Mesangial cell (primary cell): ENCODE results near the gene ANKRD22. TPM values are rescaled to one million over a fixed set of nuclear protein-coding genes. Genes with fewer than 3 reads are reported as not detected.

Experiments used
- total RNA-seq: library from RNA; depleted of rRNA; stranded (reverse); fragments of >200 nt; gene quantifications from 2 replicates; pipeline ENCODE4 v1.2.3, GENCODE V29; 2015

ANKRD22 gene
- not detected in 2 replicates for total RNA-seq

DNA sequence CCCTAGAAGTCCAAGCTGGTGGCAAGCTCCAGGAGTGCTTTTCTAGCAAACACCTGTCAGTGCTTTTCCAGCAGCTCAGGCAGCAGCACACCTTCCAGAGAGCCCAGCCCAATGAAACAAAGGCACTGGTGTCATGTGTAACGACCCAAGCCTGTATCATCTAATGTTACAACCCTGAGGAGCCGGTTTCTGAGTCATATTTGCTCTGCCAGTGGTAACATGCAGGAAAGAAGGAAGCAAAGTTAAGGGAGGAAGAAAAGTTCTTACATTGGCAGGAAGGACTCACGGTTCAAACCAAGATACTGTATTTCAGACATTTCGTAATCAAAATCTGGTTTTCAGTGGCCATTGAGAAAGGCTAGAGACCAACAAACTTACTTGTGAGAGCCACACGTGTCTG lies at the start of gene ANKRD22:
TSS of gene ANKRD22 (minus strand) at position 139 of the 400 bp plus-strand sequence. CDS start 237 bp downstream, outside the sequence.

DNA sequence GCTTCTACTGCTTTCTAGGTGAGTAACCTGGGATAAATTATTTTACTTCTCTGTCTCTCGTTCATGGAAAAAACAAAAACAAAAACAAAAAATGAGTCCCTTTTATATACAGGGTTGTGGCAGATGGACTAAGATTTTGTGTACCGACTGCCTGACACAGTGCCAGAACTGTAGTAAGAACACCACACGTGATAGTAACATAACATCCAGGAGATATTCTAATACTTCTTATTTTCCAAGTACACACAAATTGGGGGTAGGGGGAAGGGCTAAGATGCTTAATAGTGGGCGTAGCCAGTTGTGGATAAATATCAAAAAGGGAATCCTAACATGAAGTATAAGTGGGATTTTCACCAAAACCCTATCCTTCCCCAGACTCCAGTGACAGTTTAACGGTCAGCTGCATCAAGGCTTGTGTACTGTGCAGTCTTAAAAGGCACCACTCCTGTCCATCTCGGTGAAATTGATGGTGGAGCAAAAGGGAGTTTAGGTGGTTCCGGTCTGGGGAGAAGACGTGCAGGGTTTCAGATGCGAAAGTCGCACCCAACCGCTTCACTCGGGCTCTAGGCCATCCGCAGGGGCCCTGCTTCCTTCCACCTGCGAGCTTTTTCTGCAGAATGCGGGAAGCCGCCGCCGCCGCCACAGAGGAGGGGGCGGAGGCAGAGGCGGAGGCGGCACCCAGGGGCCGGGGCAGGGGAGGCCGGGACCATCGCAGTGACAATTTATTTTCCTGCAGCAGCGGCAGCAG lies 28.1 kb upstream of the ANKRD22 start, which contains the start of gene STAMBPL1:
TSS of gene STAMBPL1 (plus strand) at position 712 of the 748 bp plus-strand sequence. CDS start 21,464 bp downstream, outside the sequence.

DNA sequence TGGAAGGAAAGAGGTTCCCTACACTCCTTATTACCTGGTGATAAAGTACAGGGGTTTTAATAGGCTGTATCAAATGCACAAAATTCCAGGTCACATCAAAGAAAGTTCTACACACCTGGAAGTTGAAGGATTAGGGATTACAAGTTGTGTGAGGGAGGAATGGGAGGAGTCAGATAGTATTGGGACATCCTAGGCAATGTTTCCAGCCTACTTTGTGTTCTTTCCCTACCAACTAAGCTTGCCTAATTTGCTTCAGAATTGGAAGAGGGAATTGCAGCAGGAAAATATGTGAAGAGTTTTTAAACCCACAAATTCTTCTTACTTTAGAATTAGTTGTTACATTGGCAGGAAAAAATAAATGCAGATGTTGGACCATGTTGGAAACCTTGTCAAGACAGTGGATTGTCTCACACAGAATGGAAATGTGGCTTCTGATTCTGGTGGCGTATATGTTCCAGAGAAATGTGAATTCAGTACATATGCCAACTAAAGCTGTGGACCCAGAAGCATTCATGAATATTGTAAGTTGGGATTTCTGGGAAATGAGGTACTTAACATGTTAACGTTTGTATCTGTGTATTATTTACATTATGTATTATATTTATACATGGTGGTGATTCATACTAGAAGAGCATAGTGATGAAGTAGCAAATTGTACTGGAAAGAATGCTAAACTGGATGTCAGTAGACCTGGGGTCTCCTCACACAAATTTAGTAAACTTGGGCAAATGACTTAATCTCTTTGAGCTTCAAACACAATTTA lies 48.9 kb downstream of the ANKRD22 start, which contains the start of gene LIPM:
TSS of gene LIPM (plus strand) at position 208 of the 763 bp plus-strand sequence. CDS start at position 375, 167 bp downstream.

Other genes with a start within 250 kb of the ANKRD22 start
- gene LIPF, start 187.4 kb downstream of the ANKRD22 start, total RNA-seq: not detected in 2 replicates
- gene LIPK, start 145.6 kb downstream of the ANKRD22 start, total RNA-seq: not detected in 2 replicates
- not detected in 2 replicates for gene LIPN, start 91.8 kb downstream of the ANKRD22 start, total RNA-seq
- gene LIPM, start 49.1 kb downstream of the ANKRD22 start, total RNA-seq: not detected in 2 replicates
- 12.4 and 18.9 TPM in 2 replicates for gene STAMBPL1, start 28.4 kb upstream of the ANKRD22 start, total RNA-seq
- gene ACTA2, start 100.9 kb upstream of the ANKRD22 start, total RNA-seq: 85.7 and 299 TPM in 2 replicates
- 10.9 and 11.9 TPM in 2 replicates for gene FAS, start 139.0 kb upstream of the ANKRD22 start, total RNA-seq